Activated CD4-positive, alpha-beta T cell treated with anti-CD3 and anti-CD28 coated beads, Interleukin-2, amount 10 ng/mL, durations not matched to agents 7 days and 5 days (primary cell): ENCODE measurements around the gene LCMT1. TPM values are rescaled to one million over a fixed set of nuclear protein-coding genes. Genes with fewer than 3 reads are reported as not detected.

Experiments
- CTCF ChIA-PET: fragments of 350-600 bp; sonication (Branson Sonifier 250); formaldehyde crosslinking; loops from one replicate; lab custom pipeline; 2021; ENCODE audit warnings: antibody characterized with exemption; lab: Charles Lee
- POLR2A ChIA-PET: fragments of 350-600 bp; sonication (Branson Sonifier 250); formaldehyde crosslinking; loops from one replicate; lab custom pipeline; 2021; ENCODE audit warnings: antibody characterized with exemption; lab: Charles Lee
- DNase-seq: peaks from one replicate; pipeline ENCODE4 v3.0.0-alpha.2; 2020
- H3K27ac Mint-ChIP-seq: one replicate; pipeline ENCODE4 v1.8.0; 2021; ENCODE audit warnings: mild to moderate bottlenecking, moderate library complexity, mixed read lengths
- H3K27me3 Mint-ChIP-seq: one replicate; pipeline ENCODE4 v1.8.0; 2021; ENCODE audit warnings: mixed read lengths
- H3K36me3 Mint-ChIP-seq: one replicate; pipeline ENCODE4 v1.8.0; 2021; ENCODE audit warnings: low read depth, mixed read lengths
- H3K4me1 Mint-ChIP-seq: one replicate; pipeline ENCODE4 v1.8.0; 2021; ENCODE audit warnings: mixed read lengths
- H3K4me3 Mint-ChIP-seq: one replicate; pipeline ENCODE4 v1.8.0; 2021; ENCODE audit warnings: mild to moderate bottlenecking, moderate library complexity, mixed read lengths
- H3K9me3 Mint-ChIP-seq: one replicate; pipeline ENCODE4 v1.8.0; 2021; ENCODE audit warnings: mixed read lengths
- total RNA-seq, 2 experiments: library from RNA; stranded (reverse); gene quantifications; one replicate each; pipeline ENCODE4 v1.2.3, GENCODE V29; 2021

Gene LCMT1
- total RNA-seq, 2 experiments from 2014 or later = 38.1 to 40.0 TPM

GRCh38 chr16:25080420-25081131 lies 31.0 kb upstream of the LCMT1 start:
- no peaks in the 10 kb centered on the region for H3K27me3 Mint-ChIP-seq
- H3K4me3 Mint-ChIP-seq = no peak overlapping the region
- POLR2A ChIA-PET = no interaction called here
- CTCF ChIA-PET = interaction anchor here (1.1 kb wide), 1 partner anchor 11 kb away, joined by 3 read pairs; no protein-coding TSS in a partner anchor
- no peaks in the 10 kb centered on the region for H3K9me3 Mint-ChIP-seq
- H3K4me1 Mint-ChIP-seq = no peaks in the 10 kb centered on the region
- no peak for DNase-seq
- H3K27ac Mint-ChIP-seq = no peak overlapping the region
- H3K36me3 Mint-ChIP-seq = no peaks in the 10 kb centered on the region

DNA sequence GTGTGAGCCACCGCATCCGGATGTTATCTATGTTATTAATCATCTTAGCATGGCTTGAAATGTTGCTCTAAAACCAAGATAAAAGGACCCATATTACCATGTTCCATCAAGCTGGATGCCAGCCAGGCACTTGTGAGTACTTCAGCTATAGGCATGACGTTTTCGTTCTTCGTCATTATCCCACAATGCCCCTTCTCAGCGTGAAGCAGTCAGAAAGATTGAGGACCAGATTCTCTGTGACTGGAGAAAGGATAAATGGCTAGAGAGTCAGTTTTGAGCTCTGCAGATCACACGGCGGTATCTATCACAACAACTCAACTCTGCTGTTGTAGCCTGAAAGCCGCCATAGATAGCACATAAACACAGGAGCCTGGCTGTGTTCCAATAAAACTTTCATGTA lies 29.8 kb upstream of the LCMT1 start:
- Mint-ChIP-seq H3K27me3 (no peaks in the 10 kb centered on the region), H3K27ac (no peak overlapping the region), H3K4me3 (no peak overlapping the region), H3K9me3 (no peaks in the 10 kb centered on the region), H3K4me1 (no peaks in the 10 kb centered on the region), H3K36me3 (no peaks in the 10 kb centered on the region)
- DNase-seq = no peak
- ChIA-PET POLR2A (no interaction called here), CTCF (no interaction called here)

DNA sequence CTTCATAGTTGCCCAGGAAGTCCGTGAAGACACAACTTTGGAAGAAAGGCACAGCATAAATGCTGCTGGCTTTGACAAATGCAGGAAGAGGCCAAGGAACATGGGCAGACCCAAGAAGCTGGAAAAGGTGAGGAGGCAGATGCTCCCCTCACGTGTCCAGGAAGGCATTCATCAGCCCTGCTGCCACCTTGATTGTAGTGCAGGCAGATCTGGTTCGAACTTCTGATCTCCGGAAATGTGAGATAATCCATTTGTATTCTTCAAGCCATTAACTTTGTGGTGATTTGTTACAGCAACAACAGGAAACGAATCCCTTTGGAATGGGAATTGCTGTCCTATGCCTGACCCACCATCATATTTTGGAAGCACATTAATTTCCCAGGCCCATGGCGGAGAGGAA lies 28.5 kb upstream of the LCMT1 start:
- ChIA-PET CTCF (no interaction called here), POLR2A (no interaction called here)
- DNase-seq = no peak
- H3K4me3 Mint-ChIP-seq = no peak overlapping the region
- H3K9me3 Mint-ChIP-seq = no peaks in the 10 kb centered on the region
- no peaks in the 10 kb centered on the region for H3K36me3 Mint-ChIP-seq
- no peak overlapping the region for H3K27ac Mint-ChIP-seq
- H3K27me3 Mint-ChIP-seq = no peaks in the 10 kb centered on the region
- no peaks in the 10 kb centered on the region for H3K4me1 Mint-ChIP-seq

DNA sequence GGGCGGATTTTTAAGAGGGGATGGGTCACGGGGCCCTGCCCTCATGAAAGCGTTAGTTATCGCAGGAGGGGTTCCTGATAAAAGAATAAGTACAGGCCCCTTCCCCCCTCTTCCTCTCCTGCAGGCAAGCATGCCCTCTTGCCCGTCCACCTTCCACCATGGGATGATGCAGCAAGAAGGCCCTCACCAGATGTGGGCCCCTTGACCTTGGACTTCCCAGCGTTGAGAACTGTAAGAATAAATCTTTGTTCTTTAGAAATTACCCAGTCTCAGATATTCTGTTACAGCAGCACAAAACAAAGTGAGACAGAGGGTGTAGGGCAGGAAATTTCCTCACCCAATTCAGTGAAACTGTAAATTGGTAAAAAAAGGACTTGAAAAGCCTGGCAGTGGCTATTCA lies 27.8 kb upstream of the LCMT1 start:
- Mint-ChIP-seq H3K4me1 (no peaks in the 10 kb centered on the region), H3K9me3 (no peaks in the 10 kb centered on the region), H3K27me3 (no peaks in the 10 kb centered on the region), H3K27ac (no peak overlapping the region), H3K36me3 (no peaks in the 10 kb centered on the region), H3K4me3 (no peak overlapping the region)
- no peak for DNase-seq
- POLR2A ChIA-PET = no interaction called here
- CTCF ChIA-PET = no interaction called here

- H3K4me1 Mint-ChIP-seq = no peaks in the 10 kb centered on the region
- H3K9me3 Mint-ChIP-seq = no peaks in the 10 kb centered on the region
- H3K36me3 Mint-ChIP-seq = no peaks in the 10 kb centered on the region
- H3K27ac Mint-ChIP-seq = no peak overlapping the region
- DNase-seq = no peak
- POLR2A ChIA-PET = no interaction called here
- no peak overlapping the region for H3K4me3 Mint-ChIP-seq
- H3K27me3 Mint-ChIP-seq = no peaks in the 10 kb centered on the region
- CTCF ChIA-PET = interaction anchor here (1.6 kb wide), 1 partner anchor 15 kb away, joined by 5 read pairs; no protein-coding TSS in a partner anchor
Measured at GRCh38 chr16:25084797-25085196, 26.7 kb upstream of the LCMT1 start.

DNA sequence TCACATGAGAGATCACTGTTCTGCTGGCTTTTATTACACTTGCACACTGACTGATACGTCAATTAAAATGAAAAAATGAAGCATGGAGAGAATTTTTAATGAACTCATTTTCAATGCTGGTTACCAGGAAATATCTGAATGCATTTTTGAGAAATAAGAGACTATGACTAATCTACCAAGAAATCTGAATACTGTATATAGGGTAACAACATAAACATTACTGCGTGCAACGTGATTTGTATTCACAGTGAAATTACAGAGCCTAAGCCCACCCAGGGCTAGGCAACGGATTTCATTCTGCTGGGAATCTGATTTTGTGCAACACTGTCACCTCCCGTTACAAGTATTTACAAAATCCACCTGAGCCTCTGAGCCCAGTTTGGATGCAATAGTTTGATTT lies 23.8 kb upstream of the LCMT1 start:
- no peaks in the 10 kb centered on the region for H3K27me3 Mint-ChIP-seq

DNA sequence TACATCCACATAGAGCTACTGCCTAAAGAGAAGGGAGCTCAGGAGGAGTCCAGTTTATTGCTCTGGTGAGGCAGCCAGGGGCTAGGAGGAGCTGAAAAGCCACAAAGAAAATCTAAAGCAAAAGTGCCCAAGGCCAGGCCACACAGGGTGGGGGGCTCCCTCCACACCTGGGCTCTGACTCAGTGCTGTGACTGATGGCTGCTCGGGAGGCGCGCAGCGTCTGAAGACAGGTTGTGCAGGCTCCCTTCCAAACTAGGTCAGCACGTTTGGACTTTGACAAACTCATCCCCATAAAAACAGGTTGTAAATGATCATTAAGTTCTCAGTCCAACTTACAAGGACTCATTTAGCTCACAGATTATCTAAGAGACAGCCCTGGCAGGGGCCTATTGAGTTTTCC lies 22.2 kb upstream of the LCMT1 start:
- no peak for DNase-seq
- ChIA-PET CTCF (interaction anchor here (1.0 kb wide), 1 partner anchor 17 kb away, joined by 3 read pairs; no protein-coding TSS in a partner anchor), POLR2A (no interaction called here)
- H3K36me3 Mint-ChIP-seq = peaks cover 9% of the 10 kb centered on the region
- H3K4me3 Mint-ChIP-seq = no peak overlapping the region
- no peaks in the 10 kb centered on the region for H3K27me3 Mint-ChIP-seq
- peaks cover 19% of the 10 kb centered on the region for H3K4me1 Mint-ChIP-seq
- no peak overlapping the region for H3K27ac Mint-ChIP-seq
- H3K9me3 Mint-ChIP-seq = no peaks in the 10 kb centered on the region

More for the DNA sequence above, 23.8 kb upstream of the LCMT1 start:
- no peak for DNase-seq
- CTCF ChIA-PET = no interaction called here
- Mint-ChIP-seq H3K4me3 (no peak overlapping the region), H3K4me1 (peaks cover 5% of the 10 kb centered on the region), H3K27ac (no peak overlapping the region), H3K9me3 (no peaks in the 10 kb centered on the region), H3K36me3 (peaks cover 3% of the 10 kb centered on the region)
- POLR2A ChIA-PET = no interaction called here

GRCh38 chr16:25092441-25092840 lies 19.1 kb upstream of the LCMT1 start:
- DNase-seq = no peak

GRCh38 chr16:25093208-25094061 lies 18.1 kb upstream of the LCMT1 start:
- Mint-ChIP-seq H3K4me3 (peak overlapping the region; percentile 38), H3K9me3 (no peaks in the 10 kb centered on the region), H3K27me3 (peaks cover 4% of the 10 kb centered on the region), H3K36me3 (peaks cover 15% of the 10 kb centered on the region), H3K4me1 (peaks cover 27% of the 10 kb centered on the region), H3K27ac (peak overlapping the region; percentile 86)
- DNase-seq = no peak
- CTCF ChIA-PET = interaction anchor here (0.5 to 1.1 kb wide), 3 partner anchors 14 to 132 kb away, joined by 3 to 4 read pairs (median 3); no protein-coding TSS in a partner anchor
- POLR2A ChIA-PET = no interaction called here

More at GRCh38 chr16:25092441-25092840, 19.1 kb upstream of the LCMT1 start:
- Mint-ChIP-seq H3K36me3 (peaks cover 15% of the 10 kb centered on the region), H3K27me3 (peaks cover 4% of the 10 kb centered on the region), H3K4me3 (no peak overlapping the region), H3K9me3 (no peaks in the 10 kb centered on the region), H3K27ac (peak overlapping the region; percentile 34), H3K4me1 (peaks cover 27% of the 10 kb centered on the region)
- POLR2A ChIA-PET = no interaction called here
- CTCF ChIA-PET = no interaction called here

DNA sequence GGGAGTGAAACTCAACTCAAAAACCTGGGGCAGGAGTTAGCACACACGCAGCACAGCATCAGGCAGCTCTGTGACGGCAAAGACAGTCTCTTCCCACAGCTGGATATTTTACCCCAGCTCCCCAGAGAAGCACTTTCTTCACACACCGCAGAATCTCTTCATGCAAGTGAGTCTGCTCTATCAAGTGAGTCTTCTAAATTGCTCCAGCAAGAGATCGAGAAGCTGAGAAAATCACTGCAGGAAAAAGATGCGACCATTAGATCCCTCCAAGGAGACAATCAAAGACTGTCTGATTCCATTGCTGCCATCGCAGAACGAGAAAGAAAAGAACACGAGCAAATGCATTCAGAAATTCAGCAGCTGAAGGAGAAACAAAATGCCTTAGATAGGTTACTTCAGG lies 16.9 kb upstream of the LCMT1 start:
- no peaks in the 10 kb centered on the region for H3K9me3 Mint-ChIP-seq
- DNase-seq = no peak
- peaks cover 15% of the 10 kb centered on the region for H3K36me3 Mint-ChIP-seq
- H3K4me1 Mint-ChIP-seq = peaks cover 27% of the 10 kb centered on the region
- H3K27me3 Mint-ChIP-seq = peaks cover 4% of the 10 kb centered on the region
- H3K27ac Mint-ChIP-seq = no peak overlapping the region
- H3K4me3 Mint-ChIP-seq = no peak overlapping the region
- ChIA-PET CTCF (interaction anchor here (0.5 to 1.1 kb wide), 3 partner anchors 13 to 131 kb away, joined by 3 to 4 read pairs (median 3); no protein-coding TSS in a partner anchor), POLR2A (no interaction called here)

GRCh38 chr16:25095636-25096035 lies 15.9 kb upstream of the LCMT1 start:
- peaks cover 15% of the 10 kb centered on the region for H3K36me3 Mint-ChIP-seq
- no peak for DNase-seq
- POLR2A ChIA-PET = no interaction called here

DNA sequence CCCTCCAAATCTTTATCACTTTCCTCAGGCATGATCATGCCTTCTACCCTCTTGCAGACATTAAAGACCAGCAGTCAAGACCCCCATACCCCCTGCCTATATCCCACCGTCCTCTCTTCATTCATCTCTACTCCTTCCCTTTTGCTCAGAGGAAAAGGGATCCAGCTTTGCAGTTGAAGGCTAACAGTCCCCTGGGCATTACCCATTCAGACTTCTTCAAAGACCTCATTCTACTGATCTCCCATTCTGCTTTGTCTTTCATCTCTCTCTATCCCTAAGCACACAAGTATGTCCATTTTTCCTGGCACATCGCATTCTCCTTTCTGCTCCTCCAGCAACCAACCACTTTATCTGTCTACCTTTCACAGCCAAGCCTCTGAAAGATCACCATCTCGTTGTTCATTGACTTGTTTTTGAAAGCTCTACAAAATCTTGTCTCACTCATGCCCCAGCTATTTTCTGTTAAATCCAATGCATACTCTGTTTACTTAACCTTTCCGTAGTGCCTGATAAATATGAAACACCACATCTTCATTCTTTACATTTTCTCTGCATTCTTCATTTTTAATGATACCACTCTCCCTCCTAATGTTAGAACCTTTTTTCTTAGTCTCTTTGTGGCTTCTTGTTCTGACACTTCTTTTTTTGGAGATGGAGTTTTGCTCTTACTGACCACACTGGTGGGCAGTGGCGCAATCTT lies 14.1 kb upstream of the LCMT1 start:
- DNase-seq = no peak
- Mint-ChIP-seq H3K27ac (no peak overlapping the region), H3K4me1 (peaks cover 22% of the 10 kb centered on the region), H3K36me3 (peaks cover 12% of the 10 kb centered on the region), H3K9me3 (no peaks in the 10 kb centered on the region), H3K4me3 (no peak overlapping the region), H3K27me3 (peaks cover 4% of the 10 kb centered on the region)
- ChIA-PET POLR2A (no interaction called here), CTCF (no interaction called here)

More at GRCh38 chr16:25095636-25096035, 15.9 kb upstream of the LCMT1 start:
- Mint-ChIP-seq H3K27me3 (peaks cover 4% of the 10 kb centered on the region), H3K9me3 (no peaks in the 10 kb centered on the region), H3K4me1 (peaks cover 27% of the 10 kb centered on the region), H3K4me3 (no peak overlapping the region), H3K27ac (no peak overlapping the region)
- CTCF ChIA-PET = no interaction called here
